AG04449 (cell line): ENCODE measurements around the gene NLRP6.

Experiments used
- CTCF ChIA-PET: fragments of 350-600 bp; formaldehyde crosslinking; extraction: SDS; loops from one replicate; lab custom pipeline; 2021; ENCODE audit warnings: antibody characterized with exemption; lab: Yijun Ruan, JAX
- POLR2A ChIA-PET: fragments of 400-600, 350-600 bp; formaldehyde crosslinking; extraction: SDS; loops from one replicate; lab custom pipeline; 2020; ENCODE audit warnings: antibody characterized with exemption, inconsistent platforms; lab: Yijun Ruan, JAX
- DNase-seq: peaks from one replicate; pipeline ENCODE4 v3.0.0-alpha.2; 2010; ENCODE audit warnings: low read depth, low spot score
- H3K4me3 ChIP-seq: 2 replicates; pipeline ENCODE4 v1.5.1; 2011; ENCODE audit warnings: low read depth, mild to moderate bottlenecking, control low read depth, low read length
- CTCF ChIP-seq: IDR thresholded peaks from one replicate; pipeline ENCODE4 v1.5.1; 2011; ENCODE audit warnings: mild to moderate bottlenecking, moderate library complexity, low read length, control low read depth, inconsistent platforms; ENCODE audit not compliant: insufficient read depth; ENCODE audit errors: missing control alignments

Gene NLRP6

GRCh38 chr11:270451-271318 is 7.5 kb upstream of the NLRP6 start:
- no peak for DNase-seq
- CTCF ChIA-PET, result interaction anchor here (0.7 to 1.6 kb wide), 3 partner anchors 20 to 179 kb away, joined by 3 to 5 read pairs (median 4); partner anchors contain the start of gene PTDSS2
- H3K4me3 ChIP-seq, result no peak overlapping the region
- POLR2A ChIA-PET, result no interaction called here
- TF ChIP-seq CTCF, result no peak

- no peak overlapping the region for H3K4me3 ChIP-seq
- no peak for TF ChIP-seq CTCF
- ChIA-PET CTCF (interaction anchor here (0.7 to 1.6 kb wide), 3 partner anchors 21 to 179 kb away, joined by 3 to 5 read pairs (median 4); partner anchors contain the start of gene PTDSS2), POLR2A (no interaction called here)
- no peak for DNase-seq
Observed at GRCh38 chr11:271319-271715, 6.9 kb upstream of the NLRP6 start.

GRCh38 chr11:272195-272930 is 5.8 kb upstream of the NLRP6 start:
- ChIA-PET POLR2A (no interaction called here), CTCF (interaction anchor here (1.2 to 1.6 kb wide), 2 partner anchors 22 to 177 kb away, joined by 4 to 5 read pairs; partner anchors contain the start of gene PTDSS2)
- TF ChIP-seq CTCF, result no peak
- H3K4me3 ChIP-seq, result no peak overlapping the region
- no peak for DNase-seq

GRCh38 chr11:272931-273198 is 5.3 kb upstream of the NLRP6 start:
- ChIA-PET POLR2A (no interaction called here), CTCF (no interaction called here)
- no peak for TF ChIP-seq CTCF
- no peak overlapping the region for H3K4me3 ChIP-seq
- DNase-seq, result no peak

GRCh38 chr11:276219-276618 is 2.0 kb upstream of the NLRP6 start:
- DNase-seq, result no peak
- CTCF ChIA-PET, result interaction anchor here (1.1 to 1.6 kb wide), 3 partner anchors 10 to 172 kb away, joined by 3 to 4 read pairs (median 4); no protein-coding TSS in a partner anchor
- POLR2A ChIA-PET, result no interaction called here
- no peak for TF ChIP-seq CTCF
- no peak overlapping the region for H3K4me3 ChIP-seq
